HG03558 (cell line): ENCODE measurements around the gene URAD.

Experiments used
- ATAC-seq: cut with Tn5 transposase; IDR thresholded peaks from one replicate; pipeline ENCODE4 v1.9.1; 2021; ENCODE audit warnings: moderate number of reproducible peaks; ENCODE audit not compliant: unreplicated experiment; ENCODE audit errors: extremely low read depth

The URAD gene

DNA sequence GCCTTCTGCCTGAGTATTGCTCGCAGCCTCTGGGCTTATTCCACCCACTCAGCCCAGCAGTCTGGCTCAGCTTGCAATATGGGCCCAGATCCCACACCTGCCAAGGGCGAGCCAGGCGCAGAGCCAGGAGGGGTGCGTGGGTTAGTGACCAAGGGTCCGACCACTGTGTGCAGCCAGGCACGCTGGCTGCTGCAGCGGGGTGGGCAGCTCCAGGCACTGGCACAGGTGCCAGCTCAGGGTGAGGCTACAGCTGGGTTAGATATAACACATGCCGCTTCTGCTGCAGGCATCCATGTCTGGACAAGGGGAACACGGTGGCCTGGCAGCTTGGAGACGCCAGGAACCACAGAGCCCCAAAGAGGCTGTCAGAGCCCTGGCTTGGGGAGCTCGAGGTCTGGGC lies 12.6 kb upstream of the URAD start:
- ATAC-seq, result no peak

DNA sequence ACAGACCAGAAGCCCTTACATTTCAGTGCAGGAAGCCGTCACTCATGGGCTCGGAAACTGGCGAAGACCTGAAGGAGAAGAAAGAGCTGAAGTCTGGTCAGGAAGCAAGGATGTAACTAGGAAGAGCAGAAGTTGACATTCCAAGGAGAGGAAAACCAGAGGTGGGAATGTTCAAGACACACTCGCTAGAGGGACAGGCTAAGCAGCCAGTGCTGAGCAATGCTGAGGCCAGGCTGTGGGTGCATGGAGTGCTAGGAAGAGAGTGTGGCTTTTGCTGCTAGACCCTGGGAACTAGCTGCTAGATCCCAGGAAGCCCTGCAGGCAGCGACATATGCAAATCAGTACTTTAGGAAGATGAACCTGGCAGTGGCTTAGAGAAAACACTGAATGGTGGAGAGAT lies 12.1 kb upstream of the URAD start:
- no peak for ATAC-seq

DNA sequence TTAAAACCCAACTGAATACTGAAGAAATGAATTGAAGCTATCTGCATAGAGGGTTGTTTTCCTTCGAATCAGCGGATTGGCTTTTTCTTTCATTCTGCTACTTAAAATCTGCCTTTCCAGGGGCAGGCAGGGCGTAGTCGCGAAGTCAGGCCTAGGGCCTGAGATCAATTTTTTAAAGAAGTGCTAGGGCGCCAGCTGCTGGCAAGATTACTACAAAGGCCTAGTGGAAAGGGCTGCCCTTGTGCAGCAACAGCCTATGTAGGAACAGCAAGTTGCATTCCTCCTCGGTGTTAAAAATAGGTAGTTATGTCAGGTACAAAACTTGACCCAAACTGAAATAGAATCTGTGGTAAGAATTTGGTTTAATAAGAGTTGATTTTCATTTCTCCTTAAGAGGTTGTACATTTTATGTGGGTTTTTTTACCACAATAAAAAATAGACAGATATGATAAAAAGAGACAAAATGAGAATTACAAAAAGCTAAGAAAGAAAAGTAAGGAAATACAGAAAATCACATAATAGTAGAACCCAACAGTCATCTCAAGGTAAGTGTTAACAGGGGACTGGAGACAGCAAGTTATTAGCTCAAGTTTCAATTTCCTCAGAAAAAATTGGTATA lies 9.5 kb upstream of the URAD start:
- no peak for ATAC-seq

DNA sequence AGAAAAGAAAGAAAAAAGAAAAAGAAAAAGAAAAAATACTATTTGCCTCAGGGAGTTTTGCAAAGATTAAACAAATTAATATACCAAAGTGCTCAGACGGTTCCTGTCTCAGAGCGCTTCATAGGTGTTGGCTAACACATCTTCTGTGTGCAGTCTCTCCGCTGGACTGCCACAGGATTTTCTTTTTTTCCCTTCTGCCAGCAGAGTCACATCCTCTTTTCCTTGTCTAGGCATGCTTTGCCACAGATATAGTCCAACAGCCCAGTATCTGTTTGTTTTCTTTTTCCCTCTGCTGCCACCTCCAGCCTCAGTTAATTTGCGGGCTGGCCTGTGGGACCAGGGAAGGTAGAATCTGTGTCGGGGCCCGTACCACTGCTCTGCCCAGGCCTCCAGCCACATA lies 3.4 kb upstream of the URAD start:
- ATAC-seq, result no peak

DNA sequence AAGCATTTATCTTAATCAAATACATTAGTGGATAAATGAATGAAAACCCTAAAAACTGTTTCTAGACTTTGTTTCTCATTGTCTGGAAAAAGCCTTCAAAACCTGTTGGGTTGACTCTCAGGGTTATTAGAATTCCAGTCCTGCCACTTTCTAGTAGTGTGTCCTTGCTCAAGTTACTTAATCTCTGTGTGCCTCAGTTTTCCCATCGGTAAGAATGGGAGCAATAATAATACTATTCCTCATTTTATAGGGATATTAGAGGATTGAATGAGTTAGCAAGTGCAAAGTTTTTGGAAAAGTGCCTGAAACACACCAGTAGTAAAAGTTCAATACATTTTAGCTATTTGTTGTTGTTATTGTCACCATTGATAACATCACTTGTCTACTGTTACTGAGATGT lies 2.9 kb downstream of the URAD start:
- ATAC-seq, result no peak

DNA sequence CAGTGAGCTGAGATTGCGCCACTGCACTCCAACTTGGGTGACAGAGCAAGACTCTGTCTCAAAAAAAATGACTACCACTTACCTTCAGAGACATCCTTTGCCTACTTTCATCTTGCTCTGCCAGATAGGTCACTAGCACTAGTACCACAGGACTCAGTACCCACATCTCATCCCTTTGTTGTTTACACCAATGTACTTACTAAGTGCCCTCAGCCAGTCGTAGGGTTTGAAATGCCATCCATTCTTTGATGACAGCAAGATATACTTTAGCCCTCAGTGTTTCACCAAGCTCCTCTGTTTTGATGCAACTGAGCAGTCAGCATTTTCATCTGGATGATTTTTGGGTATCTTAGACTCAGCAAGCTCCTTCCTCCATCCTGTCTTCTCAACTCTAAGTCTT lies 6.1 kb downstream of the URAD start:
- no peak for ATAC-seq

DNA sequence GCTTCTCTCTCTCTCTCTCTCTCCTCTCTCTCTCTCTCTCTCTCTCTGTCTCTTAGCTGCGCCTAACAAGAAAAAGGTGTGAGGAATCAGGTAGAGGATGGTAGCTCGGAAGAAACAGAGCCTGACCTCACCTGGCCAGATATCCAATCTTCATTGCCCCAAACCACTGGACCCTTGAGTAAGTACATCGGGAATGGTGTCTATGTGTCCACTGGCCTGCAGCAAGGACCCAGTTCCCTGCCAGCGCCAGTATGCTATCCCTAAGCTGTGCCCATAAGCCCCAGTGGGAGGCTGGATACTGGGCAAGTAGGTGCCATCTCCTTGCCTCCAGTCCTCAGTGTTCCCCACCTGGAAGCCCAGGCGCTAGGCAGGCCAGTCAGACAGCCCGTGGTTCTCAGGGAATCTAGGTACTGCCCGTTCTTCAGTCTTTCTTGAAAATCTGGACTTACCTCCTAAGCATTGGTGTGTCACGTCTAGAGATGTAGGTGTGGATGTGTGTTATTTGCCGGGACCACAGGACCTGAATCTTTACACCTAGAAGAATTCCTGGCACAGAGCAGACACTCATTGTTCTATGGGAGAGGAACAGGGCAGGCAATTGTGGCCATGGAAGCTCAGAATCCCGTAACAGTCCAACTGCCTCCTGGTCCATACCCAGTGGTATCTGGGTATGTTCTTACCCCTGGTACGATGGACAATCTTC lies 7.3 kb downstream of the URAD start:
- no peak for ATAC-seq

DNA sequence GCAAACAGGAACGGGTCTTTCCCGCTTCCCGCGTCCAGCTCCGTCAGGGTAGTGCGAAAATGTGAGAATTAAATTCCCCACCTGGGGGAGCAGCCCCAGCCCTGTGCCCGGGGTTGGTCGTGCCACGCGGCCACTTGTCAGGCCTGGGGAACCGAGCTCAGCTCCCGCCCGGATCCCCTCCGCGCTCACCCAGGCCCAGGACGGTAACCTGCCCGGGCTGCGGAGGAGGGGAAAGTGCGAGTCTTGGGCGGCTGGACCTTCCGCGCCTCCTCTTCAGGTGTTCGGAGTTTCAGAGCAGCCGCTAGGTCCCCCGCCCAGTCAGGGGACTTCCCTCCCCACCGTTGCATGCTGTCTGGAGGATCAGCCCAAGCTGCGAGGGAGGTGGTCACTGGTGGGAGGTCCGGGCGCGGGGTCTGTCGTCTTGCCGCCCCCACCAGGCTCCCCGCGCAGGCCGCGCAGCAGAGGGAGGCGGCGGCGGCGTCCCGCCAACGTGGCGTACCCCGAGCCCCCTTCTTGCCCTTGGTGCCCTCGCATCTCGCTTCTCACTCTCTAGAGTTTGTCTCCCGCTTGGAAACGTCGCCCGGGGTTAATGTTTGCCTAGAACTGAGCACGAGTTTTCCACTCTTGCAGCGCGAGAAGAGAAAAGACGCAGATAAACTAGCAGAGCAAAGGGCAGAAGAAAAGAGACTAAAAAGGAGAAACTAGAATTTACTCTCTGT lies 8.1 kb downstream of the URAD start:
- ATAC-seq, result no peak

DNA sequence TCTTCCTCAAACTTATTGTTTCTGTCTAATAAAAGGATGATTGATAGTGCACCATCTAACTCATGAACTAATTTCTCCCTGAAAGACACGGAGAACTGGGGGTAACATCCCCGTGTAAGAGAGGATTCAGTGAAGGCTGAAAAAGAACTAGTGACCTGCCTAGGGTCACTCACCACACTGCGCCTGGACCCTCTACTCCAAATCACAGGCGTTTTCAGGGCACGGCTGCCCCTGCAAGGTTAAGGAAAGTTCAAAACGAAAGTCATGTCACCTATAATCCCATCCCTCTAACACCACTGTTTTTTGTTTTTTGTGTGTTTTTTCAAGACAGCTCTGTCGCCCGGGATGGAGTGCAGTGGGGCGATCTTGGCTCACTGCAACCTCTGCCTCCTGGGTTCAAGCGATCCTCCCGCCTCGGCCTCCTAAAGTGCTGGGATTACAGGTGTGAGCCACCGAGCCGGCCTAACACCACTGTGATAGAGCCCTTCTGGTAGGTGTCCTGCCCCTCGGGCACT lies 8.7 kb downstream of the URAD start:
- ATAC-seq, result no peak

DNA sequence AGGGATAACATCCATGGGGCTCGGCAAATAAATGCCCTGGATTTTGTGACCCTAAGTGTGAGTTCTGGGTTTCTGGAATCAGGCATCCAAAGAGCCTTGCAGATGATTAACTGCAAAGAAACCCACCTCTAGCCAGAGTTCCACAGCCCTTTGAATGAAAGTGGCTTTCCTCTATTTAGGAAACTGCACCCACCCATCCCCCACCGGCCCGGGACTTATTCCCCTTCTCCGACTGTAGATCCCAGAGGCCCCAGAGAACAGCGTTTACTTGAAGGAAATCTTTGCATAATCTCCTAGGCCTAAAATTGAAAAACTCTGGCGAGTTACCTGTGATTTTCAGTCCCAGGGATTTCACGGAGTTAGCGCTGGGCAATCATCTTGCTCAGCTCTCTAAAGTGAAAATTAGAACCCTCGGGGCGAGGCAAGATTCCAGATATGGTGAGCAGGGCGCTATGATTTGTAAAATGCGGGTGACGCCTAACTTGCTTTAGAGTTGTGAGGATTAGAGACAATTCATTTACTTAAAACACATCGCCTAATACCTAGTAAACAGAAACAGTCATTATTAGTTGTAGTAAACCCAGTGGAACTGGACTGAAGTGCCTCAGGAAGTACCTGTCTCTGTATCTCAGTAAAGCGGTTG lies 9.4 kb downstream of the URAD start:
- no peak for ATAC-seq

DNA sequence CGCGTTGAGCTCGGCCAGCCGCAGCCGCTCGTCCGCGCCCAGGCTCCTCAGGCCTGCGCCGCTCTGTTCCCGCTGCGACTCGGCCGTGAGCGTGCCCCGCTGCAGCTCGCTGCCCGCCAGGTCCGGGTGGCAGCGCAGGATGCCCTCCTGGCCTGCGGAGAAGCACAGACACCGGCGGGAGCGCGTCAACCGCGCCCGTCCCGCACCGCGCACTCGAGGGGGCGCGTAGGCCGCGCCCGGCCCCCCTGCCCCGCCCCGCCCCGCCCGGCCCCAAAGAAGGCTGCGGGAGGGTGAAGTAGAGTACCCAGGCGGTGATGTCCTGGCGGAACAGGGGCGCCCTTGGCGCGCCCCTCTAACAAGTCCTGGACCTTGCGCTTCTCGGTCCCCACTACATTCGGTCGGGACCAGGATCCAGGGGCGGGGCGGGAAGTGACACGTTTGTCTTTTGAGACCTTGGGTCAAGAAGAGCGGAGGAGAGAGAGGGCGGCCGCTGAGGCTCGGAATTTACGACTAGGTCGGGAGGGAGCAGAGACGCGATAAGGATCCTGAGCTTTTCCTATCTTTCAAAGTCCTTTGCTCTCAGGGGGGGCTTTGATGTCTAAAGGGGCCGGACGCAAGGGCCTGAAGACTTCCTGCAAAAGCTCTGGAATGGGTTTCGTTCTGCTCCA lies 10.1 kb downstream of the URAD start:
- no peak for ATAC-seq

DNA sequence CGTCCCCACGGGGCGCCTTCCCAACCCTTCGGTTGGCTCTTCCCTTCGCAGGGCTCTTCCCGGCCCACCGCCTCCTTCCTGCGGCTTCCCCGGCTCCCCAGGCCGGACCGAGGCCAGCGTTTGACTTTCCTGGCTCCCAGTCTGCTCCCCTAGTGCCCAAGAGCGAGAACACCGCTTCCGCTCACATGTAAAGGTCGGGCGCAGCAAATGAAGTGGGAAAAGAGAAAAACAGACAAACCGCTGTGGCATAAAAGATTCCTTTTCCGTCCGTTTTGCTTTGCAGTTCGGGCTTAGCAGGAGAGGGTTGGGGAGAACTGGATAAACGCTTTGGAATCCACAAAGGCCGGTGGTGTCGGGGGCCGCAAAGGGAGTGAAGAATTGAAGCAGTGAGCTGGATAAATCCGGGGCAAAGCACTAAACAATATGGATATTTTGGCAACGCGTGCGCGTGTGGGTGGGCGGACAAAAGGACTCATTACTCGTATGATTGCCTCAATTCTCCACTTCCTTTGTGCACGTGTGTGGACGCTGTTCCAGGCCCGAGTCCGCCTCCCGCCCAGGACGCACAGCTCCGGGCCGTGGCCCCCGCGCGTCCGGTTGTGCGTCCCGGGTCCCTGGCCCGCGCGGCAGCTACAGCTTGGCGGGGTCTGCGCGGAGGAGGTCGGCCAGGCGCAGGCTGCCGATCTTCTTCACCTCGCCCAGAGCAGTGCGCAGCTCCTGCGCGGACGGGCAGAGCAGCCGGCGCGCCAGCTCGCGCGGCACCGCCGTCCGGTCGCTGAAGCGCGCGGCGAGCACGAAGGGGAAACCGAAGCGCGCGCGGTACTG lies 10.8 kb downstream of the URAD start:
- ATAC-seq, result no peak

DNA sequence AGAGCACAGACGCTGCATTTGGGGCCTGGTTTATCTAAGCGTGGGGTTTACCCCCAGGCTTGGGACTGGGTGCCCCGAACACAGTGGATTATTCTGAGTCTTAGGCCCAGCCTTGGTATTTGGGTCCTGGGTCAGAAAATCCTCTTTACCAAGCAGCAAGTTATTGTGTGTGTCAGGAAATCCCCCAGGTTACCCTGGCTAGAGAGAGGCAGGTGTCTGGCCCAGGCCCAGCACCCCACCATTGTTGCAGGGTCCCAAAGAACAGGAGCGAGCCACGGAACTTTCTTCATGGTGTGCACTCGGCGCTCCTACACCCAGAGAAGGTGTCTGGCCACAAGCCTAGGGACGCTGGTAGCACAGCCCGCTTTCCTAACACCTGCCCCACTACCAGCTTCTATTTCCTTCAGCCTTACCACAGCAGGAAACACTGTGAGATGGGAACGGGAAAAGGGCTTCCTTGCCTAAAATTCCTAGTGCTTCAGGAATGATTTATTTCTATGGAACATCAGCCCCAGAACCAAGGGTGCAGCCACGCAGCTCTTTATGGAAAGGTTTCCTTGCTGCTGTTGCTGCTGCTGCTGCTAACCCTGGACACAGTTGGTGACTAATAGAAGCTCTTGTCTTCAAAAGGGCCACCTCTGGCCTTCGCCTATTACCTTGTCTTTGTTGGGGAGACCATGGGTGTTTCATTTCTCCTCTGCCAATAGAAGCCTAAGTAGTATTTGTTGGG lies 12.0 kb downstream of the URAD start:
- ATAC-seq, result no peak

DNA sequence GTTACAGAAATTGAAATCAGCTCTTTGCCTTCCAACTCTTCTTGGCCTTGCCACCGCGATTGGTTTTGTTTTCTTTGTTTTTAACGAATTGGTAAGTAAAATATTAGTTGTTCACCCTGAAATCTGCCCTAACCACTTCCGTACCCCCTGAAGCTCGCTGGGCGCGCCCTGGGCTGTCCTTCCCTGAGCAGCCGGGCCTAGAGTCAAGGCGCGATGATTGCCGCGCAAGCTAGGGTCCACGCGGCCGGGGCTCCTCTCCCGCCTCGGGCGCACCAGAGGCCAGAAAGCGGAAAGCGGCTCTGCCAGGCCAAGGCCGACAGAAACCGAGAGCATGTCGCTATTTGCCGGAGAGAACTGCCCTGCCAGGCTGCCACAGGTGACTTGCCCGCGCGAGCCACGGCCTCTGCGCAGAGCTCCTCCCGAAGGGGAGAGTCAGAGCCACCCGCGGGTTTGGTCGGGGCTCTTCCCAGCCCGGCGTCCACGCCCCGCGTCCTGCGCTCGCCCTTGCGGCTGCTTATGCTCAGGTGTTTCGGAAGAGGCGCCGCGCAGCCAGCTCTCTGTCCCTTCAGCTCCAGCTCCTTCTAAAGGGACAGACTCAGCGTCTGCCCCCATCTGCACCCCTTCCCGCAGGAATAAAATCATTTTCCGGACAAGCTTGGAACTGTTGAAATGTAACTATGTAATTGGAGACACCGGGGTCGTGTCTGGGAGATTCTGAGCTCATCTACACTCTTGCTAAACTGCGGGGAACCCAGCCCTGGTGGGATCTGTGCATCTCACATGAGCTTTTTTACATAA lies 12.7 kb downstream of the URAD start:
- no peak for ATAC-seq

DNA sequence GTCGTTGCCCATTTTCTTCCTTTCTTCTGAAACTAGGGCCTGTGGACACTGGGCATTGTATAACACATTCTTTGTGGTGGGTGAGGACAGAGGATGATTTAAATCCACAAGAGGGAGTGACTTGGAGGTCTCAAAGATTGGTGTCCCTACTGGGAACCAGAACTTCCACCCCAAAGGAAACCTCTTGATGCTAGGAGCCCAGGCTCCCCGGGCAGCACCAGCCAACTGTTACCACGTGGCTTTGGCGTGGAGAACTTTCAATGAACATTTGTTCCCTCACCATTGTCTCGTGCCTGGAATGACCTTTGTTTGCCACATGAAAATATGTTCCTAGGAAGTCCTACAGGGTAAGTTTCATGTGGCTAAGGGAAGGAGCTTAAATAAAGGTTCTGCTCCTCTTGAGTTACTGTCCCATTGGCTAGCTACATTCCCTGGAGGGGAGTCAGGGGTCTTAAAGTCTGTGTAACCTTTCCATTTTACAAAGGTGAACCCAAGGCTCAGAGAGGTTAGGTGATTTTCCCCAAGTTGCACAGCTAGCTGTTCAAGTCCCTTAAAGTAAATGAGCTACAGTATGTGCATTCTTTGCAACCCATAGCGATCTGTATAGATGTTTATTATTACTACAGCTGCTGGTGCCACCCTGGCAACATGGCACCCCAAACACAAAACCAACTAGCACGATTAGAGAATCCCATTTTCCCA lies 14.4 kb downstream of the URAD start:
- ATAC-seq, result no peak

DNA sequence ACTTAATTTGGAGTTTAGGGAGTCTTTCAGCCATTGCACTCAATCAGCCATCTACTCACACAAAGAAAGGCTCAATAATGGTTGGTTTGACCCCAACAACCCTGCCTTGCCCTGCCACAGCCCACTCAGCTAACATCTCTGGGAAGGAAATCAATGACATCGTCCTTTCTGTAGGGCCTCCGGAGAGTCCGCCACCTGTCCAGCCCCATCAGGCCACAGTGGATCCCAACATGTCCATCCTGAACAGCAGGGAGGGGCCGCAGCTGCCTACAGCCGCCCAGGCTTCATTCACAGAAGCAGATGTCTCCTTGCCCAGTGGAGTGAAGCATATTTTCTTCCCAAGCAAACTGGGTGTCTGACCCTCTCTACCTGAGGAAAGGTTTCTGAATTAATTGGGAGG lies 15.2 kb downstream of the URAD start:
- no peak for ATAC-seq

DNA sequence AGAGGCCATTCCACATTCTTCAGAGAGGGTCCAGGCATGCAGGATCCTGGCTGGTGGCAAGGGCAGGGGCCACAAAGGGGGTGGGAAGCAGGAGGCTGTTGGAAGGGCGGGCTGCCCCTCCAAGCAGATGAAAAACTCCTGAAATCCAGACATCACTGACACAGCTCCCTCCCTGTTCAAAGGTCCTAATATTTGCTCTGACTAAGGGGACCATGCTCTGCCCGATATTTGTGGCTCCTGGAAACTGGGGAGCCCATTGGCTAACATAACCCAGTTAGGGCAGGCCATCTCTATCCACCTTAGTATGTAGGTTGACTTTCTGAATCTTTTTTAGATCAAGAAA lies 16.0 kb downstream of the URAD start:
- no peak for ATAC-seq
